Measurements from ENCODE around the gene CACNG1. TPM values are rescaled to one million over a fixed set of nuclear protein-coding genes. Genes with fewer than 3 reads are reported as not detected.
"Not testable (repeated sequence)": the region's sequence is repeated elsewhere in the genome, so short reads cannot be mapped to it uniquely, and the experiment has no call there.

CACNG1 gene
- total and polyA plus RNA-seq, 2 donors, result 0.53 TPM; not detected in 1

DNA sequence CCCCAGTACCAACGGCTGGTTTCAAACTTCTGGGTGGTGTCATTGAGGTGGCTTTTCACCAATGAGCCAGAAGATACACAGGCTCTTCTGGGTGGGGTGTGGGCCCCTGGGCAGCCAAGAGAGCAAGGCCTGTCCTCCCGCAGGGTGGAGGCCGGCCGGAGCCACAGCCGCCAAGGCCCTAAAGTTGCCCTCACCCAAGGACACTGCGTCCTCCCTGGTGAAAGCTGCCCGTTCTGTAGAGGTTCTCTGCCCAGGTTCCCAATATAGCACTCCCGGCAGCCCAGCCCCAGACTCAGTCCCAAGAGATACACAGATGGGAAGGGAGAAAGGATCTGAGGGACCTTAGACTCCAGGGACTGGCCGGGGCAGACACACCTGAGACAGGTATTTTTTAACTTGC is 10.7 kb upstream of the CACNG1 start:
- H3K4me3 ChIP-seq (ENCODE audit: low read depth, low read length), result no peak overlapping the region
- no peak for DNase-seq (ENCODE audit: extremely low spot score)

DNA sequence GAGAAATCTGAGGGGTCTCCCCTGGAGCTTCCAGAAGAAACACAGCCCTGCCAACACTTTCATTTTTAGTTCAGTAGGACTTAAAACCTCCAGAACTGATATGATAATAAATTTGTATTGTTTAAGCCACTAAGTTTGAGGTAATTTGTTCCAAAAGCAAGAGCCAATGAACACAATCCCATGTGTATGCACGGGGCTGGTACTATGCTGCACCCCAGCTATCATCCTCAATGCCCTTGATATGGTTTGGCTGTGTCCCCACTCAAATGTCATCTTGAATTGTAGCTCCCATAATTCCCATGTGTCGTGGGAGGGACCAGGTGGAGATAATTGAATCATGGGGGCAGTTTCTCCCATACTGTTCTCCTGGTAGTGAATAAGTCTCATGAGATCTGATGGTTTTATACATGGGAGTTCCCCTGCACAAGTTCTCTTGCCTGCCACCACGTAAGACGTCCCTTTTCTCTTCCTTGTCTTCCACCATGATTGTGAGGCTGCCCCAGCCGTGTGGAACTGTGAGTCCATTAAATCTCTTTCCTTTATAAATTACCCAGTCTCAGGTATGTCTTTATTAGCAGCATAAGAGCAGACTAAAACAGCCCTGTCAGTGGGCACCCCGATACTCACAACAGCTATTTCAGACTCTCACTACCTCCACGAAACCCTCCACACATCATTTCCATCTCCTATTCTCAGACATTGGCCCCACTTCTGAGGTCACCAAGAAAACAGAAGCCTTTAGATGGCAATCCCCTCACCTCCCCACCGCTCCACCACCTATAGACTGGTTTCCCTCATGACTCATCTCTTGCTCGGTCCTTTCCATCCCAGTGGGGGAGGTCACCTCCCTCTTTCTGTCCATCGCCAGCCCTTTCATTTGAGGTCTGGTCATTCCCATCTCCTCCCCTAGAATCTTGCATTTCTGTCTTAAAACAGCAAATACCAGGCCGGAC is 8.9 kb upstream of the CACNG1 start:
- Histone ChIP-seq H3K4me1 (ENCODE audit: insufficient read depth) (no peaks in the 10 kb centered on the region), H3K36me3 (ENCODE audit: insufficient read depth) (no peaks in the 10 kb centered on the region), H3K4me3 (ENCODE audit: low read depth, low read length) (no peak overlapping the region), H3K27ac (ENCODE audit: low read depth) (no peak overlapping the region)
- WGBS, result 79% methylated on average over 11 of the region's 11 CpGs
- no peak for DNase-seq (ENCODE audit: extremely low spot score)

More for the DNA sequence above, 10.7 kb upstream of the CACNG1 start:
- WGBS, result 92% methylated on average over 9 of the region's 9 CpGs
- Histone ChIP-seq H3K36me3 (ENCODE audit: insufficient read depth) (no peaks in the 10 kb centered on the region), H3K4me1 (ENCODE audit: insufficient read depth) (no peaks in the 10 kb centered on the region), H3K27ac (ENCODE audit: low read depth) (no peak overlapping the region)

DNA sequence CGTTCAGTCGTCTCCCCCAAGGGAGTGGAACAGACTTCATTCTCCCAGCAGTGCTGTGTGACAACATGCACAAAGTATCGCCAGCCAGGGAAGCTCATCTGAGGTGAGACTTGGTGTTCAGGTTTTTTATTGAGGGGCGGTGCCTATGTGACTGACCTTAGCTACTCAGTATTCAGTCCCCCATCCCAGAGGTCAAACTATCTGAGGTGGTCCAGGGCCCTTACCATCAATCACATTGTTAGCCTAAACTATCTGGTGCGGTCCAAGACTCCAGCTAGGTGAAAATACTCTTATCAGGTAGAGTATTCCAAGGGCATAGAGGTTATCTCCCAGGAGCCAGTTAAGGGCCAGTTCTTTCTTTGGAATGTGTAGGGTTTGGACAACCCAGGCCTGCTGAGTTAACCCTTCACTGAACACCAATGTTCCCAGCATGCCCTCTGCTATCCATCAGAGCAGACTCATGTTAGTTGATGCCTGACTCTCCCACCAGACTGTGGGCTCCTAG is 5.4 kb upstream of the CACNG1 start:
- Histone ChIP-seq H3K4me3 (ENCODE audit: low read depth, low read length) (no peak overlapping the region), H3K36me3 (ENCODE audit: insufficient read depth) (no peaks in the 10 kb centered on the region), H3K4me1 (ENCODE audit: insufficient read depth) (no peaks in the 10 kb centered on the region), H3K27ac (ENCODE audit: low read depth) (no peak overlapping the region)
- no peak for DNase-seq (ENCODE audit: extremely low spot score)
- WGBS, result 32% methylated on average over 5 of the region's 5 CpGs

DNA sequence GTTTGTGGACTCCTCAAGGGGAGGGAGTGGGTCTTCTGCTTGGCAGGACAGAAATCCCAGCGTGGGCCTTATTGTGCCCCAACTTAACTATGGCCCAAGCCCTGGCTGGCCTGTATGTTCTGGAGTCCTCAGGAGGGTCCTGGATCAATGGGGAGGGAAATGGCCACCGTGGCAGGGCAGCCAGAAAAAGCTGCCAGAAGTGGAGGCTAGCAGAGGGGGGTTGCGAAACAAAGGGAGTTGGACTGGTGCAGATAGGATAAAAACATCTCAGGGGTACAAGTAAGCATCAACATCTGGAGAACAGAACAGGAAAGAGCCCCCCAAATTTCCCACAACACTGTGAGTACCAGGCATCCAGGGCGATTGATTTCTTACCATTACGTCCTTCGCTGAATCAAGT is 3.7 kb upstream of the CACNG1 start:
- Histone ChIP-seq H3K36me3 (ENCODE audit: insufficient read depth) (no peaks in the 10 kb centered on the region), H3K4me1 (ENCODE audit: insufficient read depth) (no peaks in the 10 kb centered on the region), H3K4me3 (ENCODE audit: low read depth, low read length) (no peak overlapping the region), H3K27ac (ENCODE audit: low read depth) (no peak overlapping the region)
- WGBS, result 86% methylated on average over 6 of the region's 6 CpGs
- DNase-seq (ENCODE audit: extremely low spot score), result no peak

DNA sequence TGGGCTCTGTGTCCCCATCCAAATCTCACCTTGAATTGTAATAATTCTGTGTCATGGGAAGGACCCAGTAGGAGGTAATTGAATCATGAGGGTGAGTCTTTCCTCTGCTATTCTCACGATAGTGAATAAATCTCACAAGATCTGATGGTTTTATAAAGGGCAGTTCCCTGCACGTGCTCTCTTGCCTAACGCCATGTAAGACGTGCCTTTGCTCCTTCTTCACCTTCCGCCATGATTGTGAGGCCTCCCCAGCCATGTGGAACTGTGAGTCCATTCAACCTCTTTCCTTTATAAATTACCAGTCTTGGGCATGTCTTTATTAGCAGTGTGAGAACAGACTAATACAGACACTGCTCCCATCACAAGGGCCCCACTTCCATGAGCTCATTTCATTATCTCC is 3.2 kb upstream of the CACNG1 start:
- WGBS, result 94% methylated on average over 5 of the region's 5 CpGs
- not testable (repeated sequence) for H3K4me1 ChIP-seq (ENCODE audit: insufficient read depth); H3K4me3 ChIP-seq (ENCODE audit: low read depth, low read length); H3K36me3 ChIP-seq (ENCODE audit: insufficient read depth); H3K27ac ChIP-seq (ENCODE audit: low read depth); DNase-seq (ENCODE audit: extremely low spot score)

DNA sequence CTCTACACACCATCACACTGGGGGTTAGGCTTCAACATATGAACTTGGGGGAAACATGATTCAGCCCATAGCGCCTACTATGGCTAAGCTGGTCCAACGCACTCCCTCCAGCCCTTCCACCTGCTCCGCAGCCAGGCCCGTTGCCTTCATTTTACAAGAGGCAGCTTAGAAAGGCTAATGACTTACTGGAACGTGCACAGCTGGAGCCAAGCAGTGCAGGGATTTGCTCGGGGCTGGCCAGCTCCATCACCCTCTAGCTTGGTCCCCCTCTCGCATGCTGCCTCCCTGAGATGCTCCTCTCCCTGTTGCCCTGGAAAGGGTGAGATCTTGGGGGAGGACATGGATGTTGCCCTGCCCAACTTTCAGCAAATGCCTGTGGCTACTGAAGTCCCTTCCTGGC is 2.8 kb upstream of the CACNG1 start:
- Histone ChIP-seq H3K36me3 (ENCODE audit: insufficient read depth) (no peaks in the 10 kb centered on the region), H3K27ac (ENCODE audit: low read depth) (no peak overlapping the region), H3K4me3 (ENCODE audit: low read depth, low read length) (no peak overlapping the region), H3K4me1 (ENCODE audit: insufficient read depth) (no peaks in the 10 kb centered on the region)
- 63% methylated on average over 7 of the region's 7 CpGs for WGBS
- DNase-seq (ENCODE audit: extremely low spot score), result no peak

DNA sequence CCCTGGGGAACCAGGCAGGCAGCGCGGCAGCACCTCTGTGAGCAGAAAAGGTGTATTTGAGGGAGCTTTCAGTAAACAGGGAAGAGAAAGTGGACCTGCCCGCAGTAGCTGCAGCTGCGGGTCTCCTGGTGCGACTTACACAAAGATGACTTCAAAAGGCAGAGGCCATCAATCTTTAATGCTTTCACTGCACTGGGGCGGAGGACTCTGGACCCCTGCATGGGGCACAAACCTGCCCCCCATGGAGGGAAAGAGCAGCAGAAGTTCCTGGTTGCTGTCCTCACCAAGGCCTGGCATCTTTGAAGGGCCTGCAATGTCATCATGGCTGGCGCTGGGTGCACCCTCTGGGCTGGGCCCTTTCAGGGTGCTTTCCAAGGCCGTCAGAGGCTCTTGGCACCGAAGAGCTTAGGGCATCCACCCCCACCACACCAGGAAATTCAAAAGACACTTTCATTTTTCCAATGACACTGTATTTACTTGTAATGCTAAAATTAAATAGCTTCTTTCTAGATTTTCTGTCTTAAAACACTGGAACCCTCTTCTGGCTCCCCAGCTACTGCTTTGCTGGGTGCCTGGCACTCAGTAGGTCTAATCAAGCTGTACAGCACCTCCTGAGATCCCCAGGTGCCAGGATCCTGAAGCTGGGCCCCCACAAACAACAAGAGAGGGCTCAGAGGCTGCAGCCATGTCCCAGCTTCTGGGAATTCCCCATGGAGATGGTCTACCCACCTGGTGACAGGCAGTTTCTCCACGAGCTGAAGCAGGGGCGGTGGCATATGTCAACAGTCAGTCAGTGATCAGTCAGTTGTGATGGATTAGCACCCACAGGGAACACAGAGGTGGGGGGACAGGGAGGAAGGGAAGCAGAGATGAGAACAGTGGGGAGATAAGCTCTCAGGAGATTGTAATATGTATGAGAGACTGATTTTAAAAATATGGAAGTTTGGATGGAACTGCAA is 2.1 kb upstream of the CACNG1 start:
- Histone ChIP-seq H3K4me3 (ENCODE audit: low read depth, low read length) (no peak overlapping the region), H3K27ac (ENCODE audit: low read depth) (no peak overlapping the region)

DNA sequence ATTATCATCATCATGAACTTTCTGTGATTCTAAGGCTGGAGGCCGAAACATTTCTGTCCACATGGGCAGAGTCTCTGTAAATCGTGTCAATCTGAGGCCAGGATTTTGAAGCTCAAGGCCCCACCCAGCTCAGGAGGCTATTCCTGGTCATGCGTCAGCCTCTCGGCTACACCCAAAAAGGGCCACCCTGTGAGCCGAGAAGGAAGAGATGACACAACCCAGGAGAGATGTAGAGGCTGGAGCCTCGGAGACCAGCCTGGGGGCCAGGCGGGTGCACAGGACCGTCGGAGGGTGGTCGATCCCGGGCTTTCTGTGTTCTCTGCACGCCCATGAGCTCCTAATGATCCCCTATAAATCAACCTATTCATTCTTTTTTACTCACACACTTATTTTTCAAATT is 1.1 kb upstream of the CACNG1 start:
- 82% methylated on average over 12 of the region's 12 CpGs for WGBS
- no peak for DNase-seq (ENCODE audit: extremely low spot score)
- H3K4me3 ChIP-seq (ENCODE audit: low read depth, low read length), result no peak overlapping the region
- H3K4me1 ChIP-seq (ENCODE audit: insufficient read depth), result no peaks in the 10 kb centered on the region
- H3K27ac ChIP-seq (ENCODE audit: low read depth), result no peak overlapping the region
- no peaks in the 10 kb centered on the region for H3K36me3 ChIP-seq (ENCODE audit: insufficient read depth)

More for the DNA sequence above, 2.1 kb upstream of the CACNG1 start:
- DNase-seq (ENCODE audit: extremely low spot score), result no peak
- Histone ChIP-seq H3K36me3 (ENCODE audit: insufficient read depth) (no peaks in the 10 kb centered on the region), H3K4me1 (ENCODE audit: insufficient read depth) (no peaks in the 10 kb centered on the region)
- WGBS, result 66% methylated on average over 11 of the region's 11 CpGs

DNA sequence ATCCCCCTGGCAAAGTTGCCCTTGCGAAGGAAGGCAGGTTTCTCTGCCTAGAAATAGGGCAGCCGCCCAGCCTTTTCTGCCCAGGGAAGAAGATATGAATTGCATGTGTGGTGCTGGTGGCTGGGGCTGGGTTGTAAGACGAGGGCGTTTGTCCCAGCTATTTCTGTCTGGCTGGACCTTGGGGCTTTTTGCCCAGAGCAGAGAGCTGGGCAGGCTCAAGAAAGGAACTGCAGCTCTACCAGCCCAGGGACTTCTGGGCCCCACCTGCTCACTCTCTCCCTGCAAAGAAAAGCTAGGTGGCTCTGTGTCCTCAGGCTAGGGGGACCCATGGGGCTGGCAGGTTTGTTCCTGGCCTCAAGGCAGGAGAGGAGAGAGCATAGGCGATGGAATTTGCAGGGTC is 586 bp downstream of the CACNG1 start:
- H3K4me3 ChIP-seq (ENCODE audit: low read depth, low read length), result no peak overlapping the region
- no peaks in the 10 kb centered on the region for H3K36me3 ChIP-seq (ENCODE audit: insufficient read depth)
- H3K4me1 ChIP-seq (ENCODE audit: insufficient read depth), result no peaks in the 10 kb centered on the region
- 82% methylated on average over 5 of the region's 5 CpGs for WGBS
- no peak overlapping the region for H3K27ac ChIP-seq (ENCODE audit: low read depth)
- DNase-seq (ENCODE audit: extremely low spot score), result no peak

DNA sequence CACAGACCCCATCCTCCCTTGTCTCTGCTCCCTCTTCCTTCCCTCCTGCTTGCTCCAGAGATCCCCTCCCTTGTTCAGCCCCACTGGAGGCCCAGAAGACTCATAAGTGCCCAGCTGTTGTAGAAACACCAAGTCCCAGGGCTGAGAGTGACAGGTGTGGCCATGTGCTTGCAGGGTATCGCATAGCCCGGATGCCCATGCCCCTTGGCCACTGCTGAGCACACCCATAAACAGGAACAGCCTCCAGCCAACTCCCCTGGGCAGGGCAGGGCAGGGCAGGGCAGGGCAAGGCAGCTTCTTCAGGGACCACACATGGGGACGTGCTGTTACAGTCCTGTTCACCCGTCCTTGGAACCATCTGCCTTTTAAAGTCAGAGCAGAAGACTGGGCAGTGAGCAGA is 2.0 kb downstream of the CACNG1 start:
- WGBS, result 71% methylated on average over 4 of the region's 4 CpGs
- Histone ChIP-seq H3K4me3 (ENCODE audit: low read depth, low read length) (no peak overlapping the region), H3K27ac (ENCODE audit: low read depth) (no peak overlapping the region), H3K36me3 (ENCODE audit: insufficient read depth) (no peaks in the 10 kb centered on the region), H3K4me1 (ENCODE audit: insufficient read depth) (no peaks in the 10 kb centered on the region)
- no peak for DNase-seq (ENCODE audit: extremely low spot score)

DNA sequence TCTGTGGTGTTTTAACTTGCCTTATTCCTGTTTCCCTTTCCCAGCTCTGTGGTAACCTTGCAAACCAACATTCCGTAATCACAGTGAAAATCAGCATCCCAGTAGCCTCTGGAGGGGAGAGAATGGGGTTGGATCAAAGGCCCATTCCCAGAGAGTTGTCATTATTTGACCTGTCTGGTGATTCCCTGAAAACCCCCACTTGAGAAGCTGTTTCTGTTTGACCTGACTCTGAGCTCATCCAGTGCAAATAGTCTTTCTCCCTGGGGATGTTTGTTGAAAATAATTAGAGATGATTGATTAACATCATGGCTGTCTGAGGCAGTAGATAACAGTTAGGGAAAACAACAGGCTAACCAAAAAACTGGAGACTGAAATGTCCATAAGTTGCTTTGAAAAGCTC is 3.0 kb downstream of the CACNG1 start:
- DNase-seq (ENCODE audit: extremely low spot score), result no peak
- no peak overlapping the region for H3K4me3 ChIP-seq (ENCODE audit: low read depth, low read length)
- H3K27ac ChIP-seq (ENCODE audit: low read depth), result no peak overlapping the region
- H3K4me1 ChIP-seq (ENCODE audit: insufficient read depth), result no peaks in the 10 kb centered on the region
- 73% methylated on average over 1 of the region's 1 CpG for WGBS
- no peaks in the 10 kb centered on the region for H3K36me3 ChIP-seq (ENCODE audit: insufficient read depth)

DNA sequence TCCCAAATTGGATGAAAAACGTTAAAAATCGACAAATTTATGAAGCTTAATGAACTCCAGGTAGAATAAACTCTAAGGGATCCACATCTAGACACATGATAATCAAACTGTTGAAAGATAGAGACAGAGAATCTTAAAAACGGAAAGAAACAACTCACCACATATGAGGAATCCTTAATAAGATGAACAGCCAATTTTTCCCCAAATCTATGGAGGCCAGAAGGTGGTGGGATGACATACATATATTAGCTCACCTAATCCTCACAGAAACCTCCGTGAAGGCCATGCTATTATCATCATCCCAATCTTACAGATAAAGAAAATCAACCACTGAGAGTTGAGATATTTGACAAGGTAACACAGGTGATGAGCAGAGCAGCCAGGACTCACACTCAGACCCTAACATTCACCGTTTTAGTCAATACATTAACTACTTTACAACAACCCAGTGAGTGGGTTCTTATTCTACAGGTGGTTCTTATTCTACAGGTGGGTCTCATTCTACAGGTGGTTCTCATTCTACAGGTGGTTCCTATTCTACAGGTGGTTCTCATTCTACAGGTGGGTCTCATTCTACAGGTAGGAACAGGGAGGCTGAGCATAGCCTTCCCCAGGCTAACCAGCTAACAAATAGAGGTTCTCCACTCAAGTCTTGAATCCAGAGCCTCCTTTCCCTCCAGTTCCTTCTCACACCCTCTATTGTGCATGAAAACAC is 4.8 kb downstream of the CACNG1 start:
- Histone ChIP-seq H3K27ac (ENCODE audit: low read depth) (no peak overlapping the region), H3K4me3 (ENCODE audit: low read depth, low read length) (no peak overlapping the region), H3K4me1 (ENCODE audit: insufficient read depth) (no peaks in the 10 kb centered on the region), H3K36me3 (ENCODE audit: insufficient read depth) (no peaks in the 10 kb centered on the region)
- DNase-seq (ENCODE audit: extremely low spot score), result no peak
- 83% methylated on average over 5 of the region's 5 CpGs for WGBS

DNA sequence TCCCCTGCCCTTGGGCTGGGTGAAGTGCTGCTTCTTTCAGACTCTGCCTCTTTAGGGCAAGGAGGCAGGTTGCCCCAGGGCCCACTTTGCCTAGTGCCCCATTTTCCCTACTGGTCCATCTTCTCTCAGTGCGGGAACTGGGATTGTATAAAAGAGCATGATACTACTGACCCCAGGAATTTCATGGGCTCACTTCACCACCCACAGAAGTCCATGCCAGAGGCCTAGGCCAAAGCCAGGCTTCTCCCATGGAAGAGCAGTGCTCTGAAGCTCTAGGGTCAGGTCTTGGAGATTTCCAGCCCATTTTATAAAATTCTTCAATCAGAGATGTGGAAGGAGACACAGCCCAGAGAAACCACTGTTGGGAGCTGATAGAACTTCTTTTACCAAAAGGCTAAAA is 5.7 kb downstream of the CACNG1 start:
- Histone ChIP-seq H3K4me1 (ENCODE audit: insufficient read depth) (no peaks in the 10 kb centered on the region), H3K36me3 (ENCODE audit: insufficient read depth) (no peaks in the 10 kb centered on the region), H3K4me3 (ENCODE audit: low read depth, low read length) (no peak overlapping the region), H3K27ac (ENCODE audit: low read depth) (no peak overlapping the region)
- DNase-seq (ENCODE audit: extremely low spot score), result no peak
- 92% methylated on average over 1 of the region's 1 CpG for WGBS
